ENCODE measurements around the gene LRMDA.

Gene LRMDA

GRCh38 chr10:76037531-76038155, 606.2 kb downstream of the LRMDA start:
- Histone ChIP-seq H3K79me2 (ENCODE audit: low read length) (no peaks in the 10 kb centered on the region), H3K27me3 (ENCODE audit: low read depth, low read length) (no peaks in the 10 kb centered on the region), H3K36me3 (replicated peaks; ENCODE audit: low read depth, low read length) (no peaks in the 10 kb centered on the region), H3K9ac (ENCODE audit: low read length) (no peak overlapping the region), H3K27ac (ENCODE audit: low read length) (no peak overlapping the region), H4K20me1 (ENCODE audit: insufficient read depth, low read length) (no peaks in the 10 kb centered on the region), H3K4me2 (ENCODE audit: low read length) (no peak overlapping the region), H2AFZ (ENCODE audit: low read depth, low read length) (no peak overlapping the region), H3K4me3 (ENCODE audit: low read length) (no peak overlapping the region), H3K9me3 (ENCODE audit: insufficient read depth, low read length) (no peaks in the 10 kb centered on the region), H3K4me1 (ENCODE audit: low read length) (no peaks in the 10 kb centered on the region)
- TF ChIP-seq EZH2phosphoT487 (IDR thresholded peaks at IDR 0.05; ENCODE audit: low read depth) (no peak), CTCF (IDR thresholded peaks at IDR 0.05; ENCODE audit: low read depth, low read length) (no peak)

GRCh38 chr10:76038696-76039095, 607.3 kb downstream of the LRMDA start:
- no peak overlapping the region for H3K4me3 ChIP-seq (ENCODE audit: low read length)
- H3K79me2 ChIP-seq (ENCODE audit: low read length): no peaks in the 10 kb centered on the region
- no peak overlapping the region for H2AFZ ChIP-seq (ENCODE audit: low read depth, low read length)
- no peak overlapping the region for H3K27ac ChIP-seq (ENCODE audit: low read length)
- H3K9ac ChIP-seq (ENCODE audit: low read length): no peak overlapping the region
- H4K20me1 ChIP-seq (ENCODE audit: insufficient read depth, low read length): no peaks in the 10 kb centered on the region
- no peaks in the 10 kb centered on the region for H3K36me3 ChIP-seq (replicated peaks; ENCODE audit: low read depth, low read length)
- no peak for TF ChIP-seq EZH2phosphoT487 (IDR thresholded peaks at IDR 0.05; ENCODE audit: low read depth)
- no peak for TF ChIP-seq CTCF (IDR thresholded peaks at IDR 0.05; ENCODE audit: low read depth, low read length)
- no peaks in the 10 kb centered on the region for H3K9me3 ChIP-seq (ENCODE audit: insufficient read depth, low read length)
- H3K27me3 ChIP-seq (ENCODE audit: low read depth, low read length): no peaks in the 10 kb centered on the region
- no peak overlapping the region for H3K4me2 ChIP-seq (ENCODE audit: low read length)
- H3K4me1 ChIP-seq (ENCODE audit: low read length): no peaks in the 10 kb centered on the region

- Histone ChIP-seq H3K4me2 (ENCODE audit: low read length) (no peak overlapping the region), H3K9ac (ENCODE audit: low read length) (no peak overlapping the region), H3K79me2 (ENCODE audit: low read length) (no peaks in the 10 kb centered on the region), H3K4me3 (ENCODE audit: low read length) (no peak overlapping the region), H2AFZ (ENCODE audit: low read depth, low read length) (no peak overlapping the region), H3K27ac (ENCODE audit: low read length) (no peak overlapping the region), H3K4me1 (ENCODE audit: low read length) (no peaks in the 10 kb centered on the region), H3K9me3 (ENCODE audit: insufficient read depth, low read length) (no peaks in the 10 kb centered on the region), H3K36me3 (replicated peaks; ENCODE audit: low read depth, low read length) (no peaks in the 10 kb centered on the region), H4K20me1 (ENCODE audit: insufficient read depth, low read length) (no peaks in the 10 kb centered on the region), H3K27me3 (ENCODE audit: low read depth, low read length) (no peaks in the 10 kb centered on the region)
- TF ChIP-seq CTCF (IDR thresholded peaks at IDR 0.05; ENCODE audit: low read depth, low read length) (no peak), EZH2phosphoT487 (IDR thresholded peaks at IDR 0.05; ENCODE audit: low read depth) (no peak)
Observed at GRCh38 chr10:76040107-76040829, 608.8 kb downstream of the LRMDA start.

- no peaks in the 10 kb centered on the region for H3K9me3 ChIP-seq (ENCODE audit: insufficient read depth, low read length)
- no peaks in the 10 kb centered on the region for H3K79me2 ChIP-seq (ENCODE audit: low read length)
- no peak overlapping the region for H3K9ac ChIP-seq (ENCODE audit: low read length)
- H3K36me3 ChIP-seq (replicated peaks; ENCODE audit: low read depth, low read length): no peaks in the 10 kb centered on the region
- no peaks in the 10 kb centered on the region for H3K4me1 ChIP-seq (ENCODE audit: low read length)
- H3K4me2 ChIP-seq (ENCODE audit: low read length): no peak overlapping the region
- no peak overlapping the region for H3K27ac ChIP-seq (ENCODE audit: low read length)
- H3K27me3 ChIP-seq (ENCODE audit: low read depth, low read length): no peaks in the 10 kb centered on the region
- no peak for TF ChIP-seq CTCF (IDR thresholded peaks at IDR 0.05; ENCODE audit: low read depth, low read length)
- TF ChIP-seq EZH2phosphoT487 (IDR thresholded peaks at IDR 0.05; ENCODE audit: low read depth): no peak
- H3K4me3 ChIP-seq (ENCODE audit: low read length): no peak overlapping the region
- no peaks in the 10 kb centered on the region for H4K20me1 ChIP-seq (ENCODE audit: insufficient read depth, low read length)
- no peak overlapping the region for H2AFZ ChIP-seq (ENCODE audit: low read depth, low read length)
Observed at GRCh38 chr10:76040830-76041220, 609.4 kb downstream of the LRMDA start.

Data from OCI-LY3 (cell line).